Testis (tissue), 2 donors: ENCODE data around the gene PLEKHM1.

ENCODE experiments used
- POLR2A ChIP-seq: fragments of 450-650 bp; IDR thresholded peaks from one replicate; pipeline ENCODE4 v1.6.1; 2017; ENCODE audit warnings: antibody characterized with exemption, mild to moderate bottlenecking, moderate library complexity
- TF ChIP-seq, protein P1 (sequence below), 3 experiments: fragments of 450-650 bp in 2 of 3; fragments of 200-600 bp in 1 of 3; sonication (generic) in 1 of 3; IDR thresholded peaks; one replicate each; pipeline ENCODE4 v1.5.1; 2016 to 2019; ENCODE audit warnings: antibody characterized with exemption in 3 of 3, mild to moderate bottlenecking in 2 of 3, moderate library complexity in 1 of 3

DNA sequence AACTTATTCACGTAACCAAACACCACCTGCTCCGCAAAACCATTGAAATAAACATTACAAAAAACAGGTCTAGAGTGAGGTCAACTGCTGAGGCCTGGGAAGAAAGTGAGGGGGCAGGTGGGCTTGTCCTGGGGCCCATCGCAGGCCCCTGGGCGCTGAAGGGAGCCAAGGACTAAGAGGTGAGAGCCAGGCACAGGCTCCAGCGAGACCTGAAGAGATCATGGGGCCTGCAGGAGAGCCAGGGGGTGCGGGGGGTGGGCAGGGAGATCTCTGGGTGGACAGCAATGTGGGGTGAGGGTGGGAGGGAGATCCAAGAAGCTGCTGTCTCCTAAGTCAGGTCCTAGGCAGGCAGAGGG lies 65.8 kb downstream of the PLEKHM1 start:
- TF ChIP-seq, protein P1, sequence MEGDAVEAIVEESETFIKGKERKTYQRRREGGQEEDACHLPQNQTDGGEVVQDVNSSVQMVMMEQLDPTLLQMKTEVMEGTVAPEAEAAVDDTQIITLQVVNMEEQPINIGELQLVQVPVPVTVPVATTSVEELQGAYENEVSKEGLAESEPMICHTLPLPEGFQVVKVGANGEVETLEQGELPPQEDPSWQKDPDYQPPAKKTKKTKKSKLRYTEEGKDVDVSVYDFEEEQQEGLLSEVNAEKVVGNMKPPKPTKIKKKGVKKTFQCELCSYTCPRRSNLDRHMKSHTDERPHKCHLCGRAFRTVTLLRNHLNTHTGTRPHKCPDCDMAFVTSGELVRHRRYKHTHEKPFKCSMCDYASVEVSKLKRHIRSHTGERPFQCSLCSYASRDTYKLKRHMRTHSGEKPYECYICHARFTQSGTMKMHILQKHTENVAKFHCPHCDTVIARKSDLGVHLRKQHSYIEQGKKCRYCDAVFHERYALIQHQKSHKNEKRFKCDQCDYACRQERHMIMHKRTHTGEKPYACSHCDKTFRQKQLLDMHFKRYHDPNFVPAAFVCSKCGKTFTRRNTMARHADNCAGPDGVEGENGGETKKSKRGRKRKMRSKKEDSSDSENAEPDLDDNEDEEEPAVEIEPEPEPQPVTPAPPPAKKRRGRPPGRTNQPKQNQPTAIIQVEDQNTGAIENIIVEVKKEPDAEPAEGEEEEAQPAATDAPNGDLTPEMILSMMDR (IDR thresholded peaks at IDR 0.05), result no peak
- no peak for TF ChIP-seq POLR2A
